ENCODE data around the gene DPM1.

GRCh38 chr20:50957276-50957675 lies 1.1 kb downstream of the DPM1 start:
- TF ChIP-seq CTCF (IDR thresholded peaks at IDR 0.05) (no peak), POLR2AphosphoS5 (IDR thresholded peaks at IDR 0.05) (no peak), POLR2A (IDR thresholded peaks at IDR 0.05) (no peak)
